Measurements from ENCODE around the gene LRRC23.
A peak's percentile ranks its signal among the peaks of the same experiment; 100 is the strongest.
"Not testable (repeated sequence)": the region's sequence is repeated elsewhere in the genome, so short reads cannot be mapped to it uniquely, and the experiment has no call there.

LRRC23 gene

GRCh38 chr12:6902448-6902847, 2.2 kb upstream of the LRRC23 start:
- peak in 1 of 14 donors; percentile 67 for DNase-seq

GRCh38 chr12:6903722-6904121, 900 bp upstream of the LRRC23 start:
- no peak for DNase-seq

- DNase-seq: no peak
These were observed 905 bp downstream of the LRRC23 start for GRCh38 chr12:6905414-6906040.

- not testable (repeated sequence) for DNase-seq
These were observed 3.5 kb downstream of the LRRC23 start for GRCh38 chr12:6908141-6908540.

- no peak for DNase-seq
These were observed 5.0 kb downstream of the LRRC23 start for GRCh38 chr12:6909421-6910145.

- no peak for DNase-seq
These were observed 7.7 kb downstream of the LRRC23 start for GRCh38 chr12:6912164-6912935.

- peak in 12 of 14 donors; percentile 44 to 92 (median 69) for DNase-seq
These were observed 9.8 kb downstream of the LRRC23 start, which contains the start of gene ENO2 for GRCh38 chr12:6914246-6914946. Gene ENO2 (plus strand): TSS chr12:6914580. CDS start chr12:6915833, 1,253 bp downstream.

- DNase-seq: peak in 1 of 14 donors; percentile 47
These were observed 10.5 kb downstream of the LRRC23 start for GRCh38 chr12:6914947-6915788.

DNA sequence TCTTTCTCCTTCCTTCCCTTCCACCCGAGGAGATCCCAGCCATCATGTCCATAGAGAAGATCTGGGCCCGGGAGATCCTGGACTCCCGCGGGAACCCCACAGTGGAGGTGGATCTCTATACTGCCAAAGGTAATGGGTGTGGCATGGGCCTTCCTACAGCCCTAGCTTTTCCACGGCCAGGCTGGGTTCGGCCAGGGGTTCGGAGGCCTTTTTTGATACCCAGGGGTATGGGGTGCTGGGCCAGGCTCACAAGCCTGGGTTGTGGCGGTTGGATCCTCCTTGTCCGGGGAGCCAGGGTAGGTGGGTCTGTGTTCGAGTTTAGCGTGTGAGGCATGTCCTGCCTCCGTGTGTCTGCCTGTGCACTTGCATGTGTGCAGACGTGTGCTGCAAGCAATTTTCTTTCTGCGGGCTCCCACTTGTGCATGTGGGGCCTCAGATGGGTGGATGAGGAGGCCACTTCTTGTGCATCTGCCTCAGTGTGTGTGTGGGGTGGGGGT, 11.2 kb downstream of the LRRC23 start:
- DNase-seq: no peak

GRCh38 chr12:6916426-6917200, 12.0 kb downstream of the LRRC23 start:
- no peak for DNase-seq

GRCh38 chr12:6917491-6918231, 13.0 kb downstream of the LRRC23 start:
- DNase-seq: no peak

DNA sequence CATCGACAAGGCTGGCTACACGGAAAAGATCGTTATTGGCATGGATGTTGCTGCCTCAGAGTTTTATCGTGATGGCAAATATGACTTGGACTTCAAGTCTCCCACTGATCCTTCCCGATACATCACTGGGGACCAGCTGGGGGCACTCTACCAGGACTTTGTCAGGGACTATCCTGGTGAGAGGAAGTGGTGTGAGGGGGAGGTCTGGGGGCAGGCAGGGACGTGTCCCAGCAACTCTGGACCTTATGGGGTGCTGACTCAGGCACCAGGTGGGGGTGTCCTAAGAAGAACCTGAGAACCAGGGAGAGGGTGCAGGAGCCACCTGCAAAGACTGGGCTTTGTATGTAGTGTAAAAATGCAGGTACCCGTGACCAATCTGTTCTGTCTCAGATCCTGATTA, 15.0 kb downstream of the LRRC23 start:
- DNase-seq: no peak

DNA sequence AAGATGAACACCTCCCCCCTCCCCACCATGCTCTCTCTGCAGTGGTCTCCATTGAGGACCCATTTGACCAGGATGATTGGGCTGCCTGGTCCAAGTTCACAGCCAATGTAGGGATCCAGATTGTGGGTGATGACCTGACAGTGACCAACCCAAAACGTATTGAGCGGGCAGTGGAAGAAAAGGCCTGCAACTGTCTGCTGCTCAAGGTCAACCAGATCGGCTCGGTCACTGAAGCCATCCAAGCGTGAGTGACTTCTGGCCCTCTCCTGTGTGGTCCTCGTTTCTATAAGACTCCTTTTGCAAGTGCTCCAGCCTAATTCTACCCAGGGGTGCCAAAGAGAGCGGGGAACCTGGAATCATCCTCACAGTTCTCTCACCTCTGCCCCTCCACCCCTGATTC, 16.9 kb downstream of the LRRC23 start:
- no peak for DNase-seq

- DNase-seq: no peak
These were observed 17.6 kb downstream of the LRRC23 start for GRCh38 chr12:6921996-6922946.

- no peak for DNase-seq
These were observed 18.5 kb downstream of the LRRC23 start for GRCh38 chr12:6923003-6923732.

DNA sequence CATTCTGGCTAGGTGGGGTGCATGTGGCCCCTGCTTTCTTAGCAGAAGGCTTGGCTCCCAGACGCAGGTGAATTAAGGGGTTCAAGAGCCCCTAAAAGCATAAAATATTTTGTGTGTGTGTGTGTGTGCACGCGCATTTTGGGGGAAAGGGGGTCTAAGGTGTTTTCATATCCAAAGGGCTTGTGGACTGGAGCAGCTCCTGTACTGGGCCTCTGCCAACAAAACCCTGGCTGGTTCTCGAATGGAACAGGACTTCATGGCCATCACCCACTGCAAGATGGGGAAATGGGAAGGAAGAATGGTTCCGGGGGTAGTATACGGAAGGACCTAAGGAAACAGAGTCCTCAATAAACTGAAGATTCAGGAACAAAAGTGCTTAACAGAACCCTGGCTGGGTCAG, 19.2 kb downstream of the LRRC23 start:
- peak in 1 of 14 donors; percentile 50 for DNase-seq

DNA sequence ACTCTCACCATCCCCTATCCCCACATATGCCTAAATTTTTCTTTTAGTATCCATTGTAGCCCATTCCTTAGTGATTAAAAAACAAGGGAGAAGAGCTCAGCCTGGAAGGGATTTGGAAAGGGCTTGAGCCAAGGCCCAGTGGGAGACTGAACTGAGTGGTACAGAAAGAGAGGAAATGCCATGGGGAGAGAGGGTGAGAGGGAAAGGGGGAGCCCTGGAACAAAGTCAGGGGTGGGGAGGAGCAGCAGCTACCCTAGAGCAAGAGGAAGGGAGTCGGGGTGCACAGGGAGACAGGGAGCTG, 20.6 kb downstream of the LRRC23 start:
- peak in 5 of 14 donors; percentile 53 to 79 (median 71) for DNase-seq
